Measurements from ENCODE around the gene TSHZ2.

TSHZ2 gene

DNA sequence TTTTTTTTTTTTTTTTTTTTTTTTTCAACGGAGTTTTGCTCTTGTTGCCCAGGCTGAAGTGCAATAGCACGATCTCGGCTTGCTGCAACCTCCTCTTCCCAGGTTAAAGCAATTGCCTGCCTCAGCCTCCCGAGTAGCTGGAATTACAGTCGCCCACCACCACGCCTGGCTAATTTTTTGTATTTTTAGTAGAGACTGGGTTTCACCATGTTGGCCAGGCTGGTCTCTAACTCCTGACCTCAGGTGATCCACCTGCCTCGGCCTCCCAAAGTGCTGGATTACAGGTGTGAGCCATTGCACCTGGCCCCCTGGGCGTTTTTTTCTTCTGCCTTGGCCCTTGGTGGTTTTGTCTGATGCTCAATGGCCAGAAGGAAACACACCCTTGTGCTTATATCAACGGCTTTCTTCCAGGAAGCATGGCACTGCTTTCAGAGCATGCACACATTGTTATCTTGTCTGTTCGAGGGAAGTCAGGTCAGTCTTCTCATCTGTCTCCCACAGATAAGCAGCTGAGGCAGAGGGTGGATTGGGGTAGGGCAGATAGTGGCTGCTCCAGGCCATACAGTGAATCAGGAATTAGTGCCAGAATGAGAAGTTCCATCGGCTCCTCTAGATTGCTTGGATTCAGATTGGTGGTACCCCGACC lies 203.1 kb downstream of the TSHZ2 start:
- no peak overlapping the region for H3K4me3 ChIP-seq (ENCODE audit: control insufficient read depth in 1 of 7, extremely low read depth in 1 of 7, insufficient read depth in 4 of 7, low read depth in 2 of 7, low read length in 6 of 7)
- ChIA-PET POLR2A (no interaction called here), CTCF (no interaction called here)
- WGBS (ENCODE audit: insufficient coverage) = 61% methylated on average over 5 of the region's 12 CpGs
- H3K9me3 ChIP-seq (ENCODE audit: control extremely low read depth in 1 of 5, control insufficient read depth in 4 of 5, insufficient read depth in 2 of 5, low read depth in 1 of 5, low read length in 4 of 5) = no peaks in the 10 kb centered on the region
- no peaks in the 10 kb centered on the region for H3K36me3 ChIP-seq (ENCODE audit: control insufficient read depth in 4 of 4, insufficient read depth in 4 of 4, low read length in 3 of 4)
- DNase-seq = peak; percentile 33 to 73 (median 44)
- H3K4me1 ChIP-seq (ENCODE audit: control extremely low read depth in 1 of 4, control insufficient read depth in 4 of 4, insufficient read depth in 4 of 4, low read length in 3 of 4) = no peaks in the 10 kb centered on the region
- H3K27me3 ChIP-seq (replicated peaks in 2 of 5; ENCODE audit: control insufficient read depth in 4 of 5, insufficient read depth in 5 of 5, low read length in 4 of 5) = peaks cover 0 to 14% (median 4%) of the 10 kb centered on the region in 5 experiments
- no peak overlapping the region for H3K27ac ChIP-seq (ENCODE audit: insufficient read depth in 1 of 2, low read depth in 1 of 2, low read length in 2 of 2, poor library complexity in 1 of 2, severe bottlenecking in 2 of 2)

DNA sequence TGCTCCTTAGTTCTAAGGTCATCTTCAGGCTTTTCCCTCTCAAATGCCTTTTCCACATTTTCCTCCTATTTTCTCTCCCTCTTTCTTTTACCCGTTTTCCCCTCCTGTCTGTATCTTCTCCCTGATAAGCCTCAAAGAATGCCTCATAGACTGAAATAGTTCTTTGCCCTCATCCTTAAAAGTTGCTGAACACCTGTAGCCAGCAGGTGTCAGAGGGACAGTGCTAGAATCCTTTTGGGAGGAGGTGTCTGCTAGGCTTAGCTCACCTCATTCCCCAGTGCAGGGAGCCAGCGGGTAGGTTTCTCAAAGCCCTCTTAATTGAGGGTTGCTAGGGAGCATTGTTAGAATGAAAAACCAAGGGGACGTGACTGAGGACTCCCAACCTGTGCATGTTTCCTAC lies 204.0 kb downstream of the TSHZ2 start:
- Histone ChIP-seq H3K4me1 (ENCODE audit: control extremely low read depth in 1 of 4, control insufficient read depth in 4 of 4, insufficient read depth in 4 of 4, low read length in 3 of 4) (no peaks in the 10 kb centered on the region), H3K27ac (ENCODE audit: insufficient read depth in 1 of 2, low read depth in 1 of 2, low read length in 2 of 2, poor library complexity in 1 of 2, severe bottlenecking in 2 of 2) (no peak overlapping the region), H3K4me3 (ENCODE audit: control insufficient read depth in 1 of 7, extremely low read depth in 1 of 7, insufficient read depth in 4 of 7, low read depth in 2 of 7, low read length in 6 of 7) (no peak overlapping the region), H3K36me3 (ENCODE audit: control insufficient read depth in 4 of 4, insufficient read depth in 4 of 4, low read length in 3 of 4) (no peaks in the 10 kb centered on the region), H3K27me3 (replicated peaks in 2 of 5; ENCODE audit: control insufficient read depth in 4 of 5, insufficient read depth in 5 of 5, low read length in 4 of 5) (peaks cover 0 to 16% (median 4%) of the 10 kb centered on the region in 5 experiments), H3K9me3 (ENCODE audit: control extremely low read depth in 1 of 5, control insufficient read depth in 4 of 5, insufficient read depth in 2 of 5, low read depth in 1 of 5, low read length in 4 of 5) (no peaks in the 10 kb centered on the region)
- ChIA-PET CTCF (no interaction called here), POLR2A (interaction anchor here (0.5 kb wide), 1 partner anchor 27 kb away, joined by 3 read pairs; no protein-coding TSS in a partner anchor)
- 72% methylated on average over 3 of the region's 3 CpGs for WGBS (ENCODE audit: insufficient coverage)
- DNase-seq = no peak

- POLR2A ChIA-PET = no interaction called here
- no peak for DNase-seq
- H3K27me3 ChIP-seq (replicated peaks in 2 of 5; ENCODE audit: control insufficient read depth in 4 of 5, insufficient read depth in 5 of 5, low read length in 4 of 5) = peaks cover 0 to 18% (median 4%) of the 10 kb centered on the region in 5 experiments
- H3K9me3 ChIP-seq (ENCODE audit: control extremely low read depth in 1 of 5, control insufficient read depth in 4 of 5, insufficient read depth in 2 of 5, low read depth in 1 of 5, low read length in 4 of 5) = no peaks in the 10 kb centered on the region
- no peak overlapping the region for H3K27ac ChIP-seq (ENCODE audit: insufficient read depth in 1 of 2, low read depth in 1 of 2, low read length in 2 of 2, poor library complexity in 1 of 2, severe bottlenecking in 2 of 2)
- WGBS (ENCODE audit: insufficient coverage) = 96% methylated on average over 2 of the region's 2 CpGs
- no peak overlapping the region for H3K4me3 ChIP-seq (ENCODE audit: control insufficient read depth in 1 of 7, extremely low read depth in 1 of 7, insufficient read depth in 4 of 7, low read depth in 2 of 7, low read length in 6 of 7)
- no peaks in the 10 kb centered on the region for H3K36me3 ChIP-seq (ENCODE audit: control insufficient read depth in 4 of 4, insufficient read depth in 4 of 4, low read length in 3 of 4)
- H3K4me1 ChIP-seq (ENCODE audit: control extremely low read depth in 1 of 4, control insufficient read depth in 4 of 4, insufficient read depth in 4 of 4, low read length in 3 of 4) = no peaks in the 10 kb centered on the region
- CTCF ChIA-PET = no interaction called here
These were observed 205.5 kb downstream of the TSHZ2 start for GRCh38 chr20:53177687-53178086.

DNA sequence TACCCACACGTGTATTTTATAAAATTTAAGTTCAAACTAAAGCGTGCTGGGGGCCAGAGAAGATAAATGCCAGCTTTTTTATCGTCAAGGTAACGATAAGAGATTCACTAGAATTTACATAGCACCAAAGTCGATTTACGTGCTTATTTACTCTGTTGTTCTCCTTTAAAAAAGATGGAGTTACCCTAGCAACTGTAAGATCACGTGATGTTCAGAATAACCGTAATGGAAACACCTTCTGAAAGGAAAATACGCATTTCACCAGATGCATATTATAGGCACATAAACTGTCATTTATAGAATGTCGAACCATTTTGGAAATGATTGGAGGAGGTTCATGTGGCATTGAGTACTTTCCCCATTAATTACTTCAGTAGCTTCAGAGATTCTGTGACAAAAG lies 207.6 kb downstream of the TSHZ2 start:
- Histone ChIP-seq H3K27me3 (replicated peaks in 2 of 5; ENCODE audit: control insufficient read depth in 4 of 5, insufficient read depth in 5 of 5, low read length in 4 of 5) (peaks cover 0 to 13% (median 5%) of the 10 kb centered on the region in 5 experiments), H3K9me3 (ENCODE audit: control extremely low read depth in 1 of 5, control insufficient read depth in 4 of 5, insufficient read depth in 2 of 5, low read depth in 1 of 5, low read length in 4 of 5) (no peaks in the 10 kb centered on the region), H3K36me3 (ENCODE audit: control insufficient read depth in 4 of 4, insufficient read depth in 4 of 4, low read length in 3 of 4) (no peaks in the 10 kb centered on the region), H3K4me1 (ENCODE audit: control extremely low read depth in 1 of 4, control insufficient read depth in 4 of 4, insufficient read depth in 4 of 4, low read length in 3 of 4) (no peaks in the 10 kb centered on the region), H3K27ac (ENCODE audit: insufficient read depth in 1 of 2, low read depth in 1 of 2, low read length in 2 of 2, poor library complexity in 1 of 2, severe bottlenecking in 2 of 2) (peak overlapping the region in 1 of 2 experiments; percentile 61), H3K4me3 (ENCODE audit: control insufficient read depth in 1 of 7, extremely low read depth in 1 of 7, insufficient read depth in 4 of 7, low read depth in 2 of 7, low read length in 6 of 7) (no peak overlapping the region)
- ChIA-PET CTCF (no interaction called here), POLR2A (no interaction called here)
- WGBS (ENCODE audit: insufficient coverage) = 94% methylated on average over 8 of the region's 10 CpGs
- no peak for DNase-seq

GRCh38 chr20:53180928-53181362 lies 208.8 kb downstream of the TSHZ2 start:
- ChIA-PET CTCF (no interaction called here), POLR2A (no interaction called here)
- Histone ChIP-seq H3K27me3 (replicated peaks in 2 of 5; ENCODE audit: control insufficient read depth in 4 of 5, insufficient read depth in 5 of 5, low read length in 4 of 5) (peaks cover 0 to 16% (median 4%) of the 10 kb centered on the region in 5 experiments), H3K27ac (ENCODE audit: insufficient read depth in 1 of 2, low read depth in 1 of 2, low read length in 2 of 2, poor library complexity in 1 of 2, severe bottlenecking in 2 of 2) (no peak overlapping the region), H3K36me3 (ENCODE audit: control insufficient read depth in 4 of 4, insufficient read depth in 4 of 4, low read length in 3 of 4) (no peaks in the 10 kb centered on the region), H3K9me3 (ENCODE audit: control extremely low read depth in 1 of 5, control insufficient read depth in 4 of 5, insufficient read depth in 2 of 5, low read depth in 1 of 5, low read length in 4 of 5) (no peaks in the 10 kb centered on the region), H3K4me3 (ENCODE audit: control insufficient read depth in 1 of 7, extremely low read depth in 1 of 7, insufficient read depth in 4 of 7, low read depth in 2 of 7, low read length in 6 of 7) (no peak overlapping the region), H3K4me1 (ENCODE audit: control extremely low read depth in 1 of 4, control insufficient read depth in 4 of 4, insufficient read depth in 4 of 4, low read length in 3 of 4) (no peaks in the 10 kb centered on the region)
- WGBS (ENCODE audit: insufficient coverage) = 69% methylated on average over 2 of the region's 4 CpGs
- no peak for DNase-seq

GRCh38 chr20:53181866-53182376 lies 209.8 kb downstream of the TSHZ2 start:
- POLR2A ChIA-PET = no interaction called here
- Histone ChIP-seq H3K36me3 (ENCODE audit: control insufficient read depth in 4 of 4, insufficient read depth in 4 of 4, low read length in 3 of 4) (no peaks in the 10 kb centered on the region), H3K4me1 (ENCODE audit: control extremely low read depth in 1 of 4, control insufficient read depth in 4 of 4, insufficient read depth in 4 of 4, low read length in 3 of 4) (no peaks in the 10 kb centered on the region), H3K27ac (ENCODE audit: insufficient read depth in 1 of 2, low read depth in 1 of 2, low read length in 2 of 2, poor library complexity in 1 of 2, severe bottlenecking in 2 of 2) (no peak overlapping the region), H3K27me3 (replicated peaks in 2 of 5; ENCODE audit: control insufficient read depth in 4 of 5, insufficient read depth in 5 of 5, low read length in 4 of 5) (peaks cover 0 to 24% (median 6%) of the 10 kb centered on the region in 5 experiments), H3K9me3 (ENCODE audit: control extremely low read depth in 1 of 5, control insufficient read depth in 4 of 5, insufficient read depth in 2 of 5, low read depth in 1 of 5, low read length in 4 of 5) (no peaks in the 10 kb centered on the region), H3K4me3 (ENCODE audit: control insufficient read depth in 1 of 7, extremely low read depth in 1 of 7, insufficient read depth in 4 of 7, low read depth in 2 of 7, low read length in 6 of 7) (no peak overlapping the region)
- no peak for DNase-seq
- CTCF ChIA-PET = no interaction called here
- 86% methylated on average over 3 of the region's 3 CpGs for WGBS (ENCODE audit: insufficient coverage)

DNA sequence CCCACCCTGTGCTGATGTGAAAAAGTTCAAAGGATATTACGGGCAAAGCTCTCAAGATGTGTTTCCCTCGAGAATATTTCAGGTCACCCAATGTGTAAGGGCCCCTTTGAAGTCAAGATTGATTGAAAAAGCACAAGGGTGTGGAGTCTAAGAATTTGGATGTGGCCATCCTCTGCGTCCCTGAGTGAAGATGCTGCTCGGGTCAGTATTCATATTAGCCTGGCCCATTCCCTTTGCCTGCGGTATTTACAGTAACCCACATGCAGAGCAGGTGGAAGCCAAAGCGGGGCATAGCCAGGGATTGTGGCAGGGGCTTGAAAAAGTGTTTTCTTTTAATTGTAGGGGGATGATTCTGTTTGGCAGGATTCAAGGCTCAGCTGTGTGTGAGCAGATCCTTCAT lies 211.0 kb downstream of the TSHZ2 start:
- no peaks in the 10 kb centered on the region for H3K4me1 ChIP-seq (ENCODE audit: control extremely low read depth in 1 of 4, control insufficient read depth in 4 of 4, insufficient read depth in 4 of 4, low read length in 3 of 4)
- POLR2A ChIA-PET = no interaction called here
- CTCF ChIA-PET = no interaction called here
- no peak overlapping the region for H3K27ac ChIP-seq (ENCODE audit: insufficient read depth in 1 of 2, low read depth in 1 of 2, low read length in 2 of 2, poor library complexity in 1 of 2, severe bottlenecking in 2 of 2)
- WGBS (ENCODE audit: insufficient coverage) = 94% methylated on average over 3 of the region's 6 CpGs
- H3K36me3 ChIP-seq (ENCODE audit: control insufficient read depth in 4 of 4, insufficient read depth in 4 of 4, low read length in 3 of 4) = no peaks in the 10 kb centered on the region
- H3K4me3 ChIP-seq (ENCODE audit: control insufficient read depth in 1 of 7, extremely low read depth in 1 of 7, insufficient read depth in 4 of 7, low read depth in 2 of 7, low read length in 6 of 7) = no peak overlapping the region
- no peaks in the 10 kb centered on the region for H3K9me3 ChIP-seq (ENCODE audit: control extremely low read depth in 1 of 5, control insufficient read depth in 4 of 5, insufficient read depth in 2 of 5, low read depth in 1 of 5, low read length in 4 of 5)
- H3K27me3 ChIP-seq (replicated peaks in 2 of 5; ENCODE audit: control insufficient read depth in 4 of 5, insufficient read depth in 5 of 5, low read length in 4 of 5) = peaks cover 0 to 31% (median 8%) of the 10 kb centered on the region in 5 experiments
- no peak for DNase-seq
